HEK293 (cell line): ENCODE results near the gene CD2.

ENCODE experiments used
- CTCF ChIA-PET: fragments of 350-600 bp; formaldehyde crosslinking; extraction: SDS; loops from one replicate; lab custom pipeline; 2021; ENCODE audit warnings: antibody characterized with exemption; lab: Yijun Ruan, JAX
- POLR2A ChIA-PET: fragments of 300-600 bp; formaldehyde crosslinking; extraction: SDS; loops from one replicate; lab custom pipeline; 2020; ENCODE audit warnings: antibody characterized with exemption, inconsistent platforms; lab: Yijun Ruan, JAX
- H3K27ac ChIP-seq: fragments of 200-500 bp; sonication (Bioruptor generic); 2 replicates; pipeline ENCODE4 v1.5.1; 2014; ENCODE audit warnings: low read depth, low read length, control low read depth, inconsistent platforms; ENCODE audit errors: extremely low read depth
- H3K36me3 ChIP-seq, 2 experiments: fragments of 200-500 bp in 1 of 2; sonication (Bioruptor generic) in 1 of 2; 1 replicate in 1 of 2; 2 replicates in 1 of 2; pipeline ENCODE4 v1.5.1; 2014 to 2017; ENCODE audit warnings: inconsistent platforms in 2 of 2, low read length in 2 of 2; ENCODE audit not compliant: control insufficient read depth in 2 of 2, insufficient read depth in 1 of 2
- H3K4me1 ChIP-seq: fragments of 200-500 bp; sonication (Bioruptor generic); 2 replicates; pipeline ENCODE4 v1.5.1; 2014; ENCODE audit warnings: mild to moderate bottlenecking, low read length, inconsistent platforms; ENCODE audit not compliant: control insufficient read depth, insufficient read depth
- H3K4me3 ChIP-seq: 2 replicates; pipeline ENCODE4 v1.5.1; 2011; ENCODE audit warnings: low read depth, mild to moderate bottlenecking, control low read depth, low read length, moderate library complexity
- H3K9me3 ChIP-seq: fragments of 200-500 bp; sonication (Bioruptor generic); 2 replicates; pipeline ENCODE4 v1.5.1; 2014; ENCODE audit warnings: low read depth, low read length, inconsistent platforms; ENCODE audit not compliant: control insufficient read depth, insufficient read depth
- BCL11B ChIP-seq: fragments of 450-650 bp; formaldehyde crosslinking; IDR thresholded peaks from 2 replicates; pipeline ENCODE4 v1.5.1; 2016; ENCODE audit warnings: low read depth, missing biosample characterization, missing genetic modification characterization
- MZF1 ChIP-seq: fragments of 450-650 bp; formaldehyde crosslinking; IDR thresholded peaks from 2 replicates; pipeline ENCODE4 v1.5.1; 2017; ENCODE audit warnings: missing biosample characterization, missing genetic modification characterization, borderline replicate concordance
- REPIN1 ChIP-seq: fragments of 450-650 bp; formaldehyde crosslinking; IDR thresholded peaks from 2 replicates; pipeline ENCODE4 v1.5.1; 2017; ENCODE audit warnings: missing biosample characterization, missing genetic modification characterization, low read depth
- TCF7L2 ChIP-seq: IDR thresholded peaks from 2 replicates; pipeline ENCODE4 v1.6.1; 2011; ENCODE audit warnings: low read depth, mild to moderate bottlenecking, inconsistent platforms, low read length, moderate library complexity, borderline replicate concordance
- YY1 ChIP-seq: fragments of 450-650 bp; formaldehyde crosslinking; IDR thresholded peaks from 2 replicates; pipeline ENCODE4 v1.5.1; 2018; ENCODE audit warnings: missing biosample characterization, missing genetic modification characterization
- ZBTB20 ChIP-seq: fragments of 450-650 bp; formaldehyde crosslinking; IDR thresholded peaks from 2 replicates; pipeline ENCODE4 v1.5.1; 2016; ENCODE audit warnings: missing biosample characterization, missing genetic modification characterization
- ZBTB48 ChIP-seq: fragments of 450-650 bp; formaldehyde crosslinking; IDR thresholded peaks from 2 replicates; pipeline ENCODE4 v1.5.1; 2016; ENCODE audit warnings: missing biosample characterization, missing genetic modification characterization
- ZFP69B ChIP-seq: fragments of 450-650 bp; formaldehyde crosslinking; IDR thresholded peaks from 2 replicates; pipeline ENCODE4 v1.5.1; 2016; ENCODE audit warnings: missing biosample characterization, missing genetic modification characterization
- ZNF184 ChIP-seq: fragments of 450-650 bp; IDR thresholded peaks from 2 replicates; pipeline ENCODE4 v1.5.1; 2018; ENCODE audit warnings: missing biosample characterization, mild to moderate bottlenecking, missing genetic modification characterization
- ZNF366 ChIP-seq: fragments of 450-650 bp; formaldehyde crosslinking; conservative IDR thresholded peaks from 2 replicates; pipeline ENCODE4 v1.5.1; 2016; ENCODE audit warnings: missing biosample characterization, missing genetic modification characterization
- ZNF560 ChIP-seq: fragments of 450-650 bp; formaldehyde crosslinking; IDR thresholded peaks from 2 replicates; pipeline ENCODE4 v1.5.1; 2017; ENCODE audit warnings: missing biosample characterization, missing genetic modification characterization, borderline replicate concordance
- ZNF571 ChIP-seq: fragments of 450-650 bp; formaldehyde crosslinking; IDR thresholded peaks from 2 replicates; pipeline ENCODE4 v1.5.0; 2017; ENCODE audit warnings: missing biosample characterization, missing genetic modification characterization
- ZNF658 ChIP-seq: fragments of 450-650 bp; formaldehyde crosslinking; IDR thresholded peaks from 2 replicates; pipeline ENCODE4; 2016; ENCODE audit warnings: missing biosample characterization, missing genetic modification characterization
- ZNF768 ChIP-seq: fragments of 450-650 bp; formaldehyde crosslinking; IDR thresholded peaks from 2 replicates; pipeline ENCODE4 v1.5.1; 2018; ENCODE audit warnings: missing biosample characterization, mild to moderate bottlenecking, missing genetic modification characterization
- ZNF777 ChIP-seq: fragments of 450-650 bp; formaldehyde crosslinking; IDR thresholded peaks from 2 replicates; pipeline ENCODE4 v1.5.1; 2017; ENCODE audit warnings: missing biosample characterization, missing genetic modification characterization, borderline replicate concordance
- ZNF791 ChIP-seq: fragments of 450-650 bp; formaldehyde crosslinking; IDR thresholded peaks from 2 replicates; pipeline ENCODE4 v1.5.1; 2016; ENCODE audit warnings: missing biosample characterization, missing genetic modification characterization
- ZSCAN23 ChIP-seq: fragments of 450-650 bp; formaldehyde crosslinking; IDR thresholded peaks from 2 replicates; pipeline ENCODE4 v1.5.1; 2016; ENCODE audit warnings: missing biosample characterization, missing genetic modification characterization
- TF ChIP-seq, protein P1 (sequence below): fragments of 450-650 bp; IDR thresholded peaks from 2 replicates; pipeline ENCODE4 v1.5.1; 2018; ENCODE audit warnings: missing biosample characterization, missing genetic modification characterization
- TF ChIP-seq, protein P2 (sequence below): fragments of 450-650 bp; formaldehyde crosslinking; IDR thresholded peaks from 2 replicates; pipeline ENCODE4 v1.5.1; 2016; ENCODE audit warnings: missing biosample characterization, missing genetic modification characterization
- TF ChIP-seq, protein P3 (sequence below): fragments of 450-650 bp; formaldehyde crosslinking; IDR thresholded peaks from 2 replicates; pipeline ENCODE4 v1.5.1; 2016; ENCODE audit warnings: missing biosample characterization, missing genetic modification characterization
- TF ChIP-seq, protein P4 (sequence below): fragments of 450-650 bp; formaldehyde crosslinking; IDR thresholded peaks from 2 replicates; pipeline ENCODE4 v1.5.1; 2016; ENCODE audit warnings: missing biosample characterization, missing genetic modification characterization

The CD2 gene

DNA sequence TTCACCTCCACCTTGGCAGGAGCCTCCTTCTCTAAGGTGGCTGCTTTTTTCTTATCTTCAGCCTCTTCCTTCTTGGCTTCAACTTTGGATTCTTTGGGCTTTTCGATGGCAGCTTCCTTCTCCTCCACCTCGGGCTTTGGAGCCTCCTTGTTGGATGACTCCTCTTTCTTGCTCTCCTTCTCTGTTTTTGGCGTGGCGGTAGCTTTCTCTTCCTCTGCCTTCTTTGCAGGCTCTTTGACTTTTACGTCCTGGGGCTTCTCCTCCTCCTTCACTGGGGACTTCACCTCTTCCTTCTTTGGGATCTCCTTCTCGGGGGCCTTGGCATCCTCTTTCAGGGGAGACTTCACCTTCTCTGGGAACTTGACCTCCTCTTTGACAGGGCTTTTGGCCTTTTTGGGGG, 13.9 kb upstream of the CD2 start:
- no peaks in the 10 kb centered on the region for H3K9me3 ChIP-seq
- H3K4me3 ChIP-seq, result no peak overlapping the region
- H3K36me3 ChIP-seq, result no peaks in the 10 kb centered on the region
- ChIA-PET CTCF (interaction anchor here (0.7 to 1.1 kb wide), 2 partner anchors 66 to 166 kb away, joined by 3 read pairs; no protein-coding TSS in a partner anchor), POLR2A (interaction anchor here (0.7 kb wide), 1 partner anchor 254 kb away, joined by 3 read pairs; no protein-coding TSS in a partner anchor)
- H3K4me1 ChIP-seq, result no peaks in the 10 kb centered on the region
- TF ChIP-seq, protein P1, sequence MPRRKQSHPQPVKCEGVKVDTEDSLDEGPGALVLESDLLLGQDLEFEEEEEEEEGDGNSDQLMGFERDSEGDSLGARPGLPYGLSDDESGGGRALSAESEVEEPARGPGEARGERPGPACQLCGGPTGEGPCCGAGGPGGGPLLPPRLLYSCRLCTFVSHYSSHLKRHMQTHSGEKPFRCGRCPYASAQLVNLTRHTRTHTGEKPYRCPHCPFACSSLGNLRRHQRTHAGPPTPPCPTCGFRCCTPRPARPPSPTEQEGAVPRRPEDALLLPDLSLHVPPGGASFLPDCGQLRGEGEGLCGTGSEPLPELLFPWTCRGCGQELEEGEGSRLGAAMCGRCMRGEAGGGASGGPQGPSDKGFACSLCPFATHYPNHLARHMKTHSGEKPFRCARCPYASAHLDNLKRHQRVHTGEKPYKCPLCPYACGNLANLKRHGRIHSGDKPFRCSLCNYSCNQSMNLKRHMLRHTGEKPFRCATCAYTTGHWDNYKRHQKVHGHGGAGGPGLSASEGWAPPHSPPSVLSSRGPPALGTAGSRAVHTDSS (tag by site-specific recombination), result no peak
- TF ChIP-seq ZBTB48 (tag by site-specific recombination) (no peak), ZNF184 (no peak), ZBTB20 (tag by site-specific recombination) (no peak), TCF7L2 (no peak), BCL11B (tag by site-specific recombination) (no peak), REPIN1 (tag by site-specific recombination) (no peak), ZNF560 (tag by site-specific recombination) (no peak), ZFP69B (no peak), ZNF791 (tag by site-specific recombination) (no peak), MZF1 (tag by site-specific recombination) (no peak), ZNF777 (tag by site-specific recombination) (no peak), YY1 (tag by site-specific recombination) (no peak), ZNF658 (tag by site-specific recombination) (no peak), ZNF571 (no peak), ZSCAN23 (tag by site-specific recombination) (no peak), ZNF366 (tag by site-specific recombination) (no peak), ZNF768 (no peak)
- TF ChIP-seq, protein P2, sequence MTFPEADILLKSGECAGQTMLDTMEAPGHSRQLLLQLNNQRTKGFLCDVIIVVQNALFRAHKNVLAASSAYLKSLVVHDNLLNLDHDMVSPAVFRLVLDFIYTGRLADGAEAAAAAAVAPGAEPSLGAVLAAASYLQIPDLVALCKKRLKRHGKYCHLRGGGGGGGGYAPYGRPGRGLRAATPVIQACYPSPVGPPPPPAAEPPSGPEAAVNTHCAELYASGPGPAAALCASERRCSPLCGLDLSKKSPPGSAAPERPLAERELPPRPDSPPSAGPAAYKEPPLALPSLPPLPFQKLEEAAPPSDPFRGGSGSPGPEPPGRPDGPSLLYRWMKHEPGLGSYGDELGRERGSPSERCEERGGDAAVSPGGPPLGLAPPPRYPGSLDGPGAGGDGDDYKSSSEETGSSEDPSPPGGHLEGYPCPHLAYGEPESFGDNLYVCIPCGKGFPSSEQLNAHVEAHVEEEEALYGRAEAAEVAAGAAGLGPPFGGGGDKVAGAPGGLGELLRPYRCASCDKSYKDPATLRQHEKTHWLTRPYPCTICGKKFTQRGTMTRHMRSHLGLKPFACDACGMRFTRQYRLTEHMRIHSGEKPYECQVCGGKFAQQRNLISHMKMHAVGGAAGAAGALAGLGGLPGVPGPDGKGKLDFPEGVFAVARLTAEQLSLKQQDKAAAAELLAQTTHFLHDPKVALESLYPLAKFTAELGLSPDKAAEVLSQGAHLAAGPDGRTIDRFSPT (tag by site-specific recombination), result no peak
- TF ChIP-seq, protein P3, sequence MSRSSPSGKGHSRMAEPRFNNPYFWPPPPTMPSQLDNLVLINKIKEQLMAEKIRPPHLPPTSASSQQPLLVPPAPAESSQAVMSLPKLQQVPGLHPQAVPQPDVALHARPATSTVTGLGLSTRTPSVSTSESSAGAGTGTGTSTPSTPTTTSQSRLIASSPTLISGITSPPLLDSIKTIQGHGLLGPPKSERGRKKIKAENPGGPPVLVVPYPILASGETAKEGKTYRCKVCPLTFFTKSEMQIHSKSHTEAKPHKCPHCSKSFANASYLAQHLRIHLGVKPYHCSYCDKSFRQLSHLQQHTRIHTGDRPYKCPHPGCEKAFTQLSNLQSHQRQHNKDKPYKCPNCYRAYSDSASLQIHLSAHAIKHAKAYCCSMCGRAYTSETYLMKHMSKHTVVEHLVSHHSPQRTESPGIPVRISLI (tag by site-specific recombination), result no peak
- H3K27ac ChIP-seq, result no peak overlapping the region

DNA sequence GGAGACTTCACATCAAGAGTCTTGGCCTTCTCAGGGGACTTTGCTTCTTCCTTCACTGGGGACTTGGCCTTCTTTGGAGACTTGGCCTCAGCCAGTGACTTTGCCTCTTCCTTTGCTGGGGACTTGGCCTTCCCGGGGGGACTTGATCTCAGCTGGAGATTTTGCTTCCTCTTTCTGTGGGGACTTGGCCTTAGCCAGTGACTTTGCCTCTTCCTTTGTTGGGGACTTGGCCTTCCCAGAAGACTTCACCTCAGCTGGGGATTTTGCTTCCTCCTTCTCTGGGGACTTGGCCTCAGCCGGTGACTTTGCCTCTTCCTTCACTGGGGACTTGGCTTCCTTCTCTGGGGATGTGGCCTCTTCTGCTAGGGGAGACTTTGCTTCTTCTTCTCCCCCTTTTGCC, 13.5 kb upstream of the CD2 start:
- no peaks in the 10 kb centered on the region for H3K4me1 ChIP-seq
- CTCF ChIA-PET, result interaction anchor here (0.7 to 1.1 kb wide), 2 partner anchors 66 to 166 kb away, joined by 3 read pairs; no protein-coding TSS in a partner anchor
- no peak overlapping the region for H3K4me3 ChIP-seq
- no peaks in the 10 kb centered on the region for H3K36me3 ChIP-seq
- no peaks in the 10 kb centered on the region for H3K9me3 ChIP-seq
- TF ChIP-seq, protein P4, sequence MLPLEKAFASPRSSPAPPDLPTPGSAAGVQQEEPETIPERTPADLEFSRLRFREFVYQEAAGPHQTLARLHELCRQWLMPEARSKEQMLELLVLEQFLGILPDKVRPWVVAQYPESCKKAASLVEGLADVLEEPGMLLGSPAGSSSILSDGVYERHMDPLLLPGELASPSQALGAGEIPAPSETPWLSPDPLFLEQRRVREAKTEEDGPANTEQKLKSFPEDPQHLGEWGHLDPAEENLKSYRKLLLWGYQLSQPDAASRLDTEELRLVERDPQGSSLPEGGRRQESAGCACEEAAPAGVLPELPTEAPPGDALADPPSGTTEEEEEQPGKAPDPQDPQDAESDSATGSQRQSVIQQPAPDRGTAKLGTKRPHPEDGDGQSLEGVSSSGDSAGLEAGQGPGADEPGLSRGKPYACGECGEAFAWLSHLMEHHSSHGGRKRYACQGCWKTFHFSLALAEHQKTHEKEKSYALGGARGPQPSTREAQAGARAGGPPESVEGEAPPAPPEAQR (tag by site-specific recombination), result no peak
- TF ChIP-seq, all 188 proteins: peak for 0
- POLR2A ChIA-PET, result no interaction called here
- H3K27ac ChIP-seq, result no peak overlapping the region
